HEK293T (cell line): ENCODE measurements around the gene BGN.

ENCODE experiments used
- ELF4 ChIP-seq: fragments of 450-650 bp; IDR thresholded peaks from 2 replicates; pipeline ENCODE4 v1.6.1; 2017; ENCODE audit warnings: antibody characterized with exemption
- FOXA1 ChIP-seq: fragments of 450-650 bp; IDR thresholded peaks from 2 replicates; pipeline ENCODE4 v1.6.1; 2016; ENCODE audit warnings: mild to moderate bottlenecking
- FOXK2 ChIP-seq: fragments of 450-650 bp; IDR thresholded peaks from 2 replicates; pipeline ENCODE4 v1.6.1; 2016; ENCODE audit warnings: mild to moderate bottlenecking
- FOXM1 ChIP-seq: fragments of 450-650 bp; IDR thresholded peaks from 2 replicates; pipeline ENCODE4 v1.6.1; 2017; ENCODE audit warnings: mild to moderate bottlenecking, borderline replicate concordance
- NFRKB ChIP-seq: fragments of 450-650 bp; IDR thresholded peaks from 2 replicates; pipeline ENCODE4 v1.6.1; 2016; ENCODE audit warnings: mild to moderate bottlenecking, moderate library complexity
- SP1 ChIP-seq: fragments of 450-650 bp; IDR thresholded peaks from 2 replicates; pipeline ENCODE4 v1.6.1; 2017
- TARDBP ChIP-seq: fragments of 450-650 bp; IDR thresholded peaks from 2 replicates; pipeline ENCODE4 v1.6.1; 2016

GRCh38 chrX:153485396-153486080 is 9.2 kb upstream of the BGN start:
- TF ChIP-seq FOXM1 (no peak), TARDBP (no peak), NFRKB (no peak), SP1 (no peak), FOXA1 (no peak), ELF4 (no peak), FOXK2 (no peak)
